ENCODE data around the gene CUEDC1.

The CUEDC1 gene

DNA sequence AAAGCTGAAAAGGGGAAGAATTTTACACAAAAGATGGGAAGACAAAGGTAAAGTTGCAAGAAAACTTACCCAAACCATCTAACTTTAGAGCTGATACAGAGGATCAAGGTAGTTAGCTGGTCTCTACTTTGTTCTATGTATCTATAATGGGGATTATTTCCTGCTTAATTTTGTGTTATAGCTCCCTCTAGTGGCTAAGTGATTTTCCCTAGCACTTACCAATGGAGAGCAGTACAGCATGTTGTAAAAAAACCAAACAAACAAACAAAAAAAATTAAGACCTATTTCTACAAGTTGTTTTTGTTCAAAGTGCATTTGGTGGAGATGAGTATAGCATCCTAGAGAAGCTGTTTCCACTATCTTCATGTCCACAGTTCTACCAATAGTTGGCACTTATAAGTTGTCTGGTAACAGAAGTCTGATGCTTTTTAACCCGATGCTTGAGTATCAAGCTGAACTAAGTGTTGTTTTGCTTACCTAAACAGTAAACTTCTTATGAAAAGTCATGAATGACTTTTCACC lies 44.3 kb upstream of the CUEDC1 start:
- peaks cover 41% of the 10 kb centered on the region for H3K36me3 ChIP-seq
- TF ChIP-seq CTCF (IDR thresholded peaks at IDR 0.05): peak; percentile 75
- peaks cover 21 to 30% of the 10 kb centered on the region in 2 experiments for H3K4me1 ChIP-seq (ENCODE audit: control insufficient read depth in 1 of 2, insufficient read depth in 1 of 2, low read depth in 1 of 2, low read length in 1 of 2)
- H3K9me3 ChIP-seq: no peaks in the 10 kb centered on the region
- no peaks in the 10 kb centered on the region for H3K27me3 ChIP-seq
- no peak overlapping the region for H3K4me3 ChIP-seq (ENCODE audit: low read depth in 1 of 2, low read length in 1 of 2)
- H3K27ac ChIP-seq: peak overlapping the region; percentile 42

- no peak overlapping the region for H3K4me3 ChIP-seq (ENCODE audit: low read depth in 1 of 2, low read length in 1 of 2)
- no peaks in the 10 kb centered on the region for H3K9me3 ChIP-seq
- H3K36me3 ChIP-seq: peaks cover 36% of the 10 kb centered on the region
- peaks cover 18 to 28% of the 10 kb centered on the region in 2 experiments for H3K4me1 ChIP-seq (ENCODE audit: control insufficient read depth in 1 of 2, insufficient read depth in 1 of 2, low read depth in 1 of 2, low read length in 1 of 2)
- no peak overlapping the region for H3K27ac ChIP-seq
- TF ChIP-seq CTCF (IDR thresholded peaks at IDR 0.05): no peak
- H3K27me3 ChIP-seq: no peaks in the 10 kb centered on the region
Observed at GRCh38 chr17:57999010-57999495, 43.8 kb upstream of the CUEDC1 start.

DNA sequence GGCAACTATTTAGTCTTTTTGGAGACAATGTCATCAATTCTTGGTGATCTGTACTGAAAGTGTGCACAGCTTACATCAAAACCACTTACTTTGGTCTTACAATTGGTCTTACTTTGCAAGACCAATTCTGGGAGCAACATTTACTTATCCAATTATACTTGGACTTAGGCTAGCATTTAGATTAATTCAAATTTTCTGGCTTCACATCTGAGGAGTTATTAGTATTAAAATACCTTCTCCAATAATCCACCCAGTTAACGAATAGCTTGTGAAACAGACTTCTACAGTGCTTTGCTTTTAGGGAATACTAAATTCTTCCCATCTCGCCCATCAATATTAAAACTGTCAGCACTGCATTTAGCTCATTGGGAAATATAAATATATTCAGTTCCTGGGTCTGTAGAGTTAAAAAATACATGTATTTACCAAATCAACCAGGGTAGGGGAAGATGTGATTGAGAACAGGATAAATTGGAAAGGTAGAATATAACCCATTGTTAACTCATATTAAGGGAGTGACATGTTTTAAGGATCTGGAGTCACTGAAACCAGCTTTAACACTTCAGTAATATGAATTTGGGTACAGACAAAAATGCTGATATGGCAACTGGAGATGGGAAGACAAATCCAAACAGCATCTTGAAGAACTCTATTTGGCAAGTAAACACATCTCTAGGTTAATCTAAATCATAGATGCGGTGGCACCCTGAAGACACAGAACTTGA lies 42.0 kb upstream of the CUEDC1 start:
- TF ChIP-seq CTCF (IDR thresholded peaks at IDR 0.05): no peak
- no peaks in the 10 kb centered on the region for H3K27me3 ChIP-seq

GRCh38 chr17:57995076-57995956 lies 40.1 kb upstream of the CUEDC1 start:
- peaks cover 12% of the 10 kb centered on the region for H3K36me3 ChIP-seq
- no peaks in the 10 kb centered on the region for H3K27me3 ChIP-seq
- H3K27ac ChIP-seq: peak overlapping the region; percentile 30
- peaks cover 21 to 25% of the 10 kb centered on the region in 2 experiments for H3K4me1 ChIP-seq (ENCODE audit: control insufficient read depth in 1 of 2, insufficient read depth in 1 of 2, low read depth in 1 of 2, low read length in 1 of 2)
- H3K4me3 ChIP-seq (ENCODE audit: low read depth in 1 of 2, low read length in 1 of 2): no peak overlapping the region
- peak; percentile 66 for TF ChIP-seq CTCF (IDR thresholded peaks at IDR 0.05)
- H3K9me3 ChIP-seq: no peaks in the 10 kb centered on the region

More for the DNA sequence above, 42.0 kb upstream of the CUEDC1 start:
- Histone ChIP-seq H3K27ac (no peak overlapping the region), H3K36me3 (peaks cover 18% of the 10 kb centered on the region), H3K4me3 (ENCODE audit: low read depth in 1 of 2, low read length in 1 of 2) (no peak overlapping the region), H3K4me1 (ENCODE audit: control insufficient read depth in 1 of 2, insufficient read depth in 1 of 2, low read depth in 1 of 2, low read length in 1 of 2) (peaks cover 27 to 35% of the 10 kb centered on the region in 2 experiments), H3K9me3 (no peaks in the 10 kb centered on the region)

DNA sequence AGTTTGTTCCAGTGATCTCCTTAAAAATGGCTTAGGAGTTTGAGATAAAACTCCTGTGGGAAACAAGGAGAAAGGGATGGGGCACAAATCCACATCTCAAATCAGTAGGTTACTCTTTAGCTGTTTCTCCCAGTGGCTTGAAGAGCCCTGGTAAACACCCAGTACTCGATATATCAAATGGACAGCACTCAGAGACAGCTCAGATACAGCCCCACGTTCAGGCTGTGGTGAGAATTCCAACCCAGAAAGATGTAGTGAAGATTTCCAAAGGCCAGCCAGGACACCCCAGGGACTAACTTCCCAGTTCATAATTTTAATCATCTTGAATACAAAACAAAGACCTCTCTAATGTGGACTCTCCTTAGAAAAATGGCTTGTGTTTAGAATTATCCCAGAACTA lies 39.2 kb upstream of the CUEDC1 start:
- Histone ChIP-seq H3K27ac (no peak overlapping the region), H3K36me3 (peaks cover 8% of the 10 kb centered on the region), H3K4me1 (ENCODE audit: control insufficient read depth in 1 of 2, insufficient read depth in 1 of 2, low read depth in 1 of 2, low read length in 1 of 2) (peaks cover 19 to 23% of the 10 kb centered on the region in 2 experiments), H3K9me3 (no peaks in the 10 kb centered on the region), H3K27me3 (no peaks in the 10 kb centered on the region), H3K4me3 (ENCODE audit: low read depth in 1 of 2, low read length in 1 of 2) (no peak overlapping the region)
- no peak for TF ChIP-seq CTCF (IDR thresholded peaks at IDR 0.05)
